Right lobe of liver (tissue), 4 donors: Measurements from ENCODE around the gene CFAP57.

Source experiments
- CTCF ChIP-seq, 4 donors: fragments of 200-600 bp in 3 of 4; fragments of 450-650 bp in 1 of 4; IDR thresholded peaks; one replicate each; pipeline versions ENCODE4 v1.5.1 to v1.8.0; 2016 to 2022; ENCODE audit warnings: antibody characterized with exemption in 4 of 4, mild to moderate bottlenecking in 2 of 4
- POLR2A ChIP-seq: fragments of 450-650 bp; IDR thresholded peaks from one replicate; pipeline ENCODE4 v1.6.1; 2017; ENCODE audit warnings: antibody characterized with exemption, mild to moderate bottlenecking
- donor health status: DM: no; HTN: no; CAD: no.
- donor health status: DM: no; HTN: no; CAD: no.
- donor health status: DM: no; HTN: yes; CAD: no.

- TF ChIP-seq CTCF (IDR thresholded peaks at IDR 0.05) (no peak), POLR2A (no peak)
These were observed 66.9 kb downstream of the CFAP57 start for GRCh38 chr1:43238991-43239469.
